BE2C (cell line): Measurements from ENCODE around the gene NALCN.

Experiments used
- DNase-seq: peaks from one replicate; pipeline ENCODE4 v3.0.0-alpha.2; 2020
- H3K27me3 ChIP-seq: fragments of 250-450 bp; sonication (Bioruptor Pico); 2 replicates; pipeline ENCODE4 v1.5.1; 2020; ENCODE audit warnings: mild to moderate bottlenecking
- H3K36me3 ChIP-seq: fragments of 250-450 bp; sonication (Bioruptor Pico); 2 replicates; pipeline ENCODE4 v1.5.1; 2020; ENCODE audit warnings: mild to moderate bottlenecking
- H3K4me1 ChIP-seq: fragments of 250-450 bp; sonication (Bioruptor Pico); 2 replicates; pipeline ENCODE4 v1.5.1; 2020
- H3K4me3 ChIP-seq: 2 replicates; pipeline ENCODE4 v1.5.1; 2011; ENCODE audit warnings: low read depth, low read length
- H3K9me3 ChIP-seq: fragments of 250-450 bp; sonication (Bioruptor Pico); 2 replicates; pipeline ENCODE4 v1.5.1; 2020
- TF ChIP-seq, protein P1 (sequence below): IDR thresholded peaks from 2 replicates; pipeline ENCODE4 v1.5.1; 2012; ENCODE audit warnings: mild to moderate bottlenecking, low read depth, low read length

The NALCN gene

DNA sequence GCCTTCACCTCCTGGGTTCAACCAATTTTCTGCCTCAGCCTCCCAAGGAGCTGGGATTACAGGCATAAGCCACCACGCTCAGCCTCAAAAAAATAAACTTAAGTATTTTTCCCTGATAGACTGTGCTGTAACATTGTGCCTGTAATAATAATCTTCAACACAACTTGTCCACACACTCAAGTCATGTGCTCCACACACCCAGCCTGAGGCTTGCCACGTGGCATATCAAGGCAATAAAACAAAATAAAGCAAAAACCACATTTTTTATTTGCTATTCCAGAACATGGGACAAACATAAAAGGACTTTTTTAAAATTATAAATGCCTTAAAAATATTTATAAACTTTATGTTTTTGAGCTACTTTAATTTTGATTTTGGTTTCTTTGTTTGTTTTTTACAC, 115.8 kb downstream of the NALCN start:
- no peaks in the 10 kb centered on the region for H3K4me1 ChIP-seq
- no peak for DNase-seq
- no peaks in the 10 kb centered on the region for H3K36me3 ChIP-seq
- no peaks in the 10 kb centered on the region for H3K27me3 ChIP-seq
- H3K9me3 ChIP-seq, result no peaks in the 10 kb centered on the region
- TF ChIP-seq, protein P1, sequence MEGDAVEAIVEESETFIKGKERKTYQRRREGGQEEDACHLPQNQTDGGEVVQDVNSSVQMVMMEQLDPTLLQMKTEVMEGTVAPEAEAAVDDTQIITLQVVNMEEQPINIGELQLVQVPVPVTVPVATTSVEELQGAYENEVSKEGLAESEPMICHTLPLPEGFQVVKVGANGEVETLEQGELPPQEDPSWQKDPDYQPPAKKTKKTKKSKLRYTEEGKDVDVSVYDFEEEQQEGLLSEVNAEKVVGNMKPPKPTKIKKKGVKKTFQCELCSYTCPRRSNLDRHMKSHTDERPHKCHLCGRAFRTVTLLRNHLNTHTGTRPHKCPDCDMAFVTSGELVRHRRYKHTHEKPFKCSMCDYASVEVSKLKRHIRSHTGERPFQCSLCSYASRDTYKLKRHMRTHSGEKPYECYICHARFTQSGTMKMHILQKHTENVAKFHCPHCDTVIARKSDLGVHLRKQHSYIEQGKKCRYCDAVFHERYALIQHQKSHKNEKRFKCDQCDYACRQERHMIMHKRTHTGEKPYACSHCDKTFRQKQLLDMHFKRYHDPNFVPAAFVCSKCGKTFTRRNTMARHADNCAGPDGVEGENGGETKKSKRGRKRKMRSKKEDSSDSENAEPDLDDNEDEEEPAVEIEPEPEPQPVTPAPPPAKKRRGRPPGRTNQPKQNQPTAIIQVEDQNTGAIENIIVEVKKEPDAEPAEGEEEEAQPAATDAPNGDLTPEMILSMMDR, result no peak
- H3K4me3 ChIP-seq, result no peak overlapping the region

DNA sequence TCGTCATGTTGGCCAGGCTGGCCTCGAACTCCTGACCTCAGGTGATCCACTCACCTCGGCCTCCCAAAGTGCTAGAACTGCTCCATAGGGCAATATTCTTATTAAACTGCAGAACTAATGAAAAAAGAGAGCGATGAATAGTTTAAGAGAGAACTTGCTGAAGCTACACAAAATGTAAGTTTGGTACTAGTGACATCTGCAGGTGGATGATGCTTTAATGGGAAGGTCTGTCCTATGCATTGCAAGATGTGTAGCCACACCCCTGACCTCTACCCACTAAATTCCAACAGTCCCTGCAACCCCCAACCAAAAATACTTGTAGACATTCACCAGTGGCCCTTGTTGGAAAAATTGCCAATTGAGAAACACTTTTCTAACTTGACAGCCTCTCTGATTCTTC, 117.8 kb downstream of the NALCN start:
- Histone ChIP-seq H3K9me3 (no peaks in the 10 kb centered on the region), H3K36me3 (no peaks in the 10 kb centered on the region), H3K27me3 (no peaks in the 10 kb centered on the region), H3K4me3 (no peak overlapping the region), H3K4me1 (no peaks in the 10 kb centered on the region)
- TF ChIP-seq, protein P1, result no peak
- DNase-seq, result no peak

DNA sequence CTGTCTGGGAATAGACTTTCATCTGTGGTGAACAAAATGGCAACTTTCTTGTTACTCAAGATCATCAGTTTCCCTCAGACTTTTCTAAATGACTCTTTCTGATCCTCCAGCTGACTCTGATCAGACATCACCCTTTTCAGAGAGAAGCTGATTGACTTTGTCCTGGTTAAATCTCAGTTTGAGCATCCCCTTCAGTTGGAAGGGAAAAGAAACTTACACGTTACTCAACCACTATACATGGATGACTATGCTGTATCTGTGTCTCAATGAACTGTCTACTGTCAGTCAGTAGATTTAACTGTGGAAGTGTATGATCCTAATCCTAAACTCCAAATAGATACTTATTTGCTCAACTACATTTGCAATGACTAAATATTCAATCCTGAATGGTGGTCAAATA, 118.5 kb downstream of the NALCN start:
- Histone ChIP-seq H3K4me3 (no peak overlapping the region), H3K36me3 (no peaks in the 10 kb centered on the region), H3K9me3 (no peaks in the 10 kb centered on the region), H3K27me3 (no peaks in the 10 kb centered on the region), H3K4me1 (no peaks in the 10 kb centered on the region)
- TF ChIP-seq, protein P1, result no peak
- DNase-seq, result no peak

DNA sequence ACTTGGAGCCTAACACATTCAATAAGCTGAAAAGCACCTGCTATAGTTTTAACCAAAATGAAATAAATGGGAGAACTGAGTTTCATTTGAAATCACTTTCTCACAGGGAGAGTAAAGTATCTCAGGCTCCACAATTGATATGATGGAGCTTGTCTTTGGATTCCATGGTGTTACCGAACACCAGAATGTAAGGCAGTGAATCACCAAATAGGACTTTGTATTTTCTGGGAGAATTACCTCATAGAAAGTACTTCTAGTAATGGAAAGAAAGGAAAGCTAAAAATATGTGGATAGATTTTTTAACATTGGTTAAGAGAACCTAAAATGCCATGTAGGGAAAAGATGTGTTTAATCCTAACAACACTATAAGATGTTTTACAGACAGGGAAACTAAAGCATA, 123.6 kb downstream of the NALCN start:
- Histone ChIP-seq H3K9me3 (no peaks in the 10 kb centered on the region), H3K4me3 (no peak overlapping the region), H3K4me1 (no peaks in the 10 kb centered on the region), H3K36me3 (no peaks in the 10 kb centered on the region), H3K27me3 (no peaks in the 10 kb centered on the region; the same call in none of the 2 replicates)
- TF ChIP-seq, protein P1, result no peak
- DNase-seq, result no peak

DNA sequence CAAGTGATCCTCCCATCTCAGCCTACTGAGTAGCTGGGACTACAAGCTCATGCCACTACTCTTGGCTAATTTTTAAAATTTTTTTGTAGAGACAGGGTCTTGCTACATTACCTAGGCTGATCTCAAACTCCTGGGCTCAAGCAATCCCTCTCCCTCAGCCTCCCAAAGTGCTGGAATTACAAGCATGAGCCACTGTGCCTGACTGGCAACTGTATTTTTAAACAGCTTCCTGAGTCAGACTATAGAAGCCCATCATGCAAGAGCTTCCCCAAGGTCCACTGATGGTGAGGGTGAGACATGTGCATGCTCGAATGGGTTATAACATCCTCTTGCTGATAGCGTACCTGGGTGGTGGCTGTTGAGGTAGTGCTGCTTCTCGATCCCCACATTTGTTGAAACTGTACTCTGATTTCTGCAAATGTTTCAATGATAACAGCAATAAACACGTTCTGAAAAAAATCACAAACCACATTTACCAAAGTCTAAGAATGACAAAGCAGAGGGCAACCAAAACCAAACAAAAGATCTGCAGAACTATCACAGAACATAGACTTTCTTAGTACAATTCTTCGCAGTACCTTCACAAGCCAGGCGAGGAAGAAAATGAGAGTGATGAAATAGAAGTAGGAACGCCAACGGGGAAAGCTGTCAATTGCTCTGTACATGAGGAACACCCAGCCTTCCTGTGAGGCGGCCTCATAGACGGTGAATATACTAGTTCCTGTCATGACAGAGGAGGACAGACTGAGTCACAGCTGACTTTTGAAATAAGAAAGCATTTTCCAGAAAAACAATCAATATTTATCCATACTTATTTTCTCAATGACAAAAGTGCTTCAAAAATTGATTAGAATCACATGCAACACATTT, 124.4 kb downstream of the NALCN start:
- no peaks in the 10 kb centered on the region for H3K36me3 ChIP-seq
- H3K27me3 ChIP-seq, result peaks cover 4% of the 10 kb centered on the region
- TF ChIP-seq, protein P1, result no peak
- H3K4me1 ChIP-seq, result no peaks in the 10 kb centered on the region
- no peaks in the 10 kb centered on the region for H3K9me3 ChIP-seq
- no peak for DNase-seq
- no peak overlapping the region for H3K4me3 ChIP-seq

DNA sequence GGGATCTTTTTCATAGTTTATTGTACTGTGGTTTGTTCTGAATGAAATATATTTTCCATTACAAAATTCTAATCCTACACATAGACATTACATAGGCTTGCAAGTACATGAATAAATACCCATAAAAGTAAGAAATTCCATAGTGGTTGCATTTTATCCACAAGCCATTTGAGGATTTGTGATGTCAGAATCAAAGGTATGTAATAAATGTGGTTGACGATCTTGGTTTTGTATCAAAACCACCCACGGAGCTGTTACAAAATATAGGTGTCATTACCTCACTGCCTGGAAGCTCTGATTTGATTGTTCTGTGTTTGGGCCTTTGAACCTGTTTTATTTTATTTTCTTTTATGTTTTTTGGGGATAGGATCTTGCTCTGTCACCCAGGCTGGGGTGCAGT, 125.1 kb downstream of the NALCN start:
- no peaks in the 10 kb centered on the region for H3K9me3 ChIP-seq
- H3K4me3 ChIP-seq, result no peak overlapping the region
- TF ChIP-seq, protein P1, result no peak
- H3K4me1 ChIP-seq, result no peaks in the 10 kb centered on the region
- no peaks in the 10 kb centered on the region for H3K36me3 ChIP-seq
- no peak for DNase-seq
- H3K27me3 ChIP-seq, result peaks cover 4% of the 10 kb centered on the region
